ENCODE data around the gene PTPN22.

DNA sequence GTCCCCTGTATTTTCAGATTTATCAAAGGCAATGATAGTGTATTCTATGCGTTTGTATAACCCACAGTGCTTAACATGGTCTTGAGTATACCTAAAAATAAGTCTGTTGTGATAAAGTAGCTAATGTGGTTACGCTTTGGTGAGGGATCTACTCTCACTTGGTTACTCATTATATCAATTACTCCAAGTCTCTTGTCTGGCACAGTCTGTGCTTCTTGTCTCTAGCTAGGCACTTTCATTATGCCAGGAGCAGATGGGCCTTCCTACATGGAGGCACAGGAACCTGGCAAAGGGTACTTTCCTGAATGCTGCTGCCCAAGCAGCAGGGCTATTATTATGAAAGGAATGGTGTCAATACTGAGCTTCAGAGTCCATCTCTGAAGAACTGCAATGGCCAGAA lies 4.2 kb upstream of the PTPN22 start:
- TF ChIP-seq, protein P1, sequence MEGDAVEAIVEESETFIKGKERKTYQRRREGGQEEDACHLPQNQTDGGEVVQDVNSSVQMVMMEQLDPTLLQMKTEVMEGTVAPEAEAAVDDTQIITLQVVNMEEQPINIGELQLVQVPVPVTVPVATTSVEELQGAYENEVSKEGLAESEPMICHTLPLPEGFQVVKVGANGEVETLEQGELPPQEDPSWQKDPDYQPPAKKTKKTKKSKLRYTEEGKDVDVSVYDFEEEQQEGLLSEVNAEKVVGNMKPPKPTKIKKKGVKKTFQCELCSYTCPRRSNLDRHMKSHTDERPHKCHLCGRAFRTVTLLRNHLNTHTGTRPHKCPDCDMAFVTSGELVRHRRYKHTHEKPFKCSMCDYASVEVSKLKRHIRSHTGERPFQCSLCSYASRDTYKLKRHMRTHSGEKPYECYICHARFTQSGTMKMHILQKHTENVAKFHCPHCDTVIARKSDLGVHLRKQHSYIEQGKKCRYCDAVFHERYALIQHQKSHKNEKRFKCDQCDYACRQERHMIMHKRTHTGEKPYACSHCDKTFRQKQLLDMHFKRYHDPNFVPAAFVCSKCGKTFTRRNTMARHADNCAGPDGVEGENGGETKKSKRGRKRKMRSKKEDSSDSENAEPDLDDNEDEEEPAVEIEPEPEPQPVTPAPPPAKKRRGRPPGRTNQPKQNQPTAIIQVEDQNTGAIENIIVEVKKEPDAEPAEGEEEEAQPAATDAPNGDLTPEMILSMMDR (IDR thresholded peaks at IDR 0.05; ENCODE audit: low read depth, low read length) = no peak
- TF ChIP-seq, protein P2, sequence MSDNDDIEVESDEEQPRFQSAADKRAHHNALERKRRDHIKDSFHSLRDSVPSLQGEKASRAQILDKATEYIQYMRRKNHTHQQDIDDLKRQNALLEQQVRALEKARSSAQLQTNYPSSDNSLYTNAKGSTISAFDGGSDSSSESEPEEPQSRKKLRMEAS (IDR thresholded peaks at IDR 0.05; ENCODE audit: low read depth, low read length) = no peak

Measured in NB4 (cell line).